ENCODE measurements around the gene SMIM28.
"Not testable (repeated sequence)": the region's sequence is repeated elsewhere in the genome, so short reads cannot be mapped to it uniquely, and the experiment has no call there.

Gene SMIM28

GRCh38 chr6:138424004-138424904 is 46.5 kb downstream of the SMIM28 start:
- no peak for TF ChIP-seq CTCF (IDR thresholded peaks at IDR 0.05; ENCODE audit: low read depth, low read length, poor library complexity, severe bottlenecking)
- no peak for TF ChIP-seq EZH2phosphoT487 (IDR thresholded peaks at IDR 0.05; ENCODE audit: borderline replicate concordance, low read length)
- H3K4me3 ChIP-seq (ENCODE audit: low read length), result no peak overlapping the region
- H3K27ac ChIP-seq (ENCODE audit: low read depth, low read length), result no peak overlapping the region
- no peaks in the 10 kb centered on the region for H3K36me3 ChIP-seq (ENCODE audit: control insufficient read depth, low read length)
- no peaks in the 10 kb centered on the region for H4K20me1 ChIP-seq (ENCODE audit: control insufficient read depth, insufficient read depth, low read depth, low read length)
- H3K4me2 ChIP-seq (ENCODE audit: low read length), result no peak overlapping the region
- H3K9me2 ChIP-seq (replicated peaks; ENCODE audit: control insufficient read depth, low read length), result no peaks in the 10 kb centered on the region
- no peaks in the 10 kb centered on the region for H3K9me3 ChIP-seq (ENCODE audit: control insufficient read depth, insufficient read depth, low read length)
- H3K4me1 ChIP-seq (ENCODE audit: control insufficient read depth, low read length), result no peaks in the 10 kb centered on the region
- H3F3A ChIP-seq (ENCODE audit: control insufficient read depth, insufficient read depth), result no peaks in the 10 kb centered on the region
- no peaks in the 10 kb centered on the region for H3K27me3 ChIP-seq (ENCODE audit: control insufficient read depth, low read length)
- no peaks in the 10 kb centered on the region for H3K79me2 ChIP-seq (ENCODE audit: control insufficient read depth, low read length)

GRCh38 chr6:138425256-138425655 is 47.6 kb downstream of the SMIM28 start:
- not testable (repeated sequence) for H3K4me2 ChIP-seq (ENCODE audit: low read length); H3K4me1 ChIP-seq (ENCODE audit: control insufficient read depth, low read length); H3K9me2 ChIP-seq (replicated peaks; ENCODE audit: control insufficient read depth, low read length); H3K36me3 ChIP-seq (ENCODE audit: control insufficient read depth, low read length); H3K27ac ChIP-seq (ENCODE audit: low read depth, low read length); H3K79me2 ChIP-seq (ENCODE audit: control insufficient read depth, low read length); H4K20me1 ChIP-seq (ENCODE audit: control insufficient read depth, insufficient read depth, low read depth, low read length); H3F3A ChIP-seq (ENCODE audit: control insufficient read depth, insufficient read depth); H3K9me3 ChIP-seq (ENCODE audit: control insufficient read depth, insufficient read depth, low read length); H3K27me3 ChIP-seq (ENCODE audit: control insufficient read depth, low read length); H3K4me3 ChIP-seq (ENCODE audit: low read length)

DNA sequence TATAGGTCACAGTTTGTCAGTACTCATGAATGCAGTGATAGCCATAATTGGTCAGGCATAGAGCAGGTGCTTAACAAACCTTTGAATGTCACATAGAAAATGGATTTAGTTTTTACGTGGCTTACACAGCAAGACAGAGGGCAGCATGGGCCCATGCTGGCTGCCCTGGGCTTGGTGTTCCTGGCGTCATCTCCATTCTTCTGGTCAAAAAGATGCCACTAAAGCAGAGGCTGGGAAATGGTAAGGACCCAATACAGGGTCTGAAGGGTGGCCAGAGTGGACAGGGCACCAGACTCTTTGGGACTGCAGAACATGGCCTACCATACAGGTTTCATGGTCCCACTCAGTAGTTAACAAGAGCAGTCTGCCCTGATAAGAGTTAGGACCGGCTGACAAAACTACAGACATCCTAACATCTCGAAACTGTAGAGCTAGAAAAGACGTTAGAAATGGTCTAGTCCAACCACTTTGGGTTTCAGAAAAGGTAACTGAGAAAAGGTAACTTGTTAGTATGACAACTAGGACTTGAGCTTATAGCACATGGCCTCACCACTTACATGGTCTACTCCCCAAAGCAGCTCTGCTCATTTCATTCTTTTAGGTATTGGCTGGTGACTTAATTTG is 48.9 kb downstream of the SMIM28 start:
- Histone ChIP-seq H3K27ac (ENCODE audit: low read depth, low read length) (no peak overlapping the region), H3K4me3 (ENCODE audit: low read length) (no peak overlapping the region), H3F3A (ENCODE audit: control insufficient read depth, insufficient read depth) (no peaks in the 10 kb centered on the region), H3K9me3 (ENCODE audit: control insufficient read depth, insufficient read depth, low read length) (no peaks in the 10 kb centered on the region), H4K20me1 (ENCODE audit: control insufficient read depth, insufficient read depth, low read depth, low read length) (no peaks in the 10 kb centered on the region), H3K36me3 (ENCODE audit: control insufficient read depth, low read length) (no peaks in the 10 kb centered on the region), H3K27me3 (ENCODE audit: control insufficient read depth, low read length) (no peaks in the 10 kb centered on the region), H3K79me2 (ENCODE audit: control insufficient read depth, low read length) (no peaks in the 10 kb centered on the region), H3K4me2 (ENCODE audit: low read length) (no peak overlapping the region), H3K4me1 (ENCODE audit: control insufficient read depth, low read length) (no peaks in the 10 kb centered on the region), H3K9me2 (replicated peaks; ENCODE audit: control insufficient read depth, low read length) (no peaks in the 10 kb centered on the region)
- TF ChIP-seq CTCF (IDR thresholded peaks at IDR 0.05; ENCODE audit: low read depth, low read length, poor library complexity, severe bottlenecking), result no peak
- no peak for TF ChIP-seq EZH2phosphoT487 (IDR thresholded peaks at IDR 0.05; ENCODE audit: borderline replicate concordance, low read length)

DNA sequence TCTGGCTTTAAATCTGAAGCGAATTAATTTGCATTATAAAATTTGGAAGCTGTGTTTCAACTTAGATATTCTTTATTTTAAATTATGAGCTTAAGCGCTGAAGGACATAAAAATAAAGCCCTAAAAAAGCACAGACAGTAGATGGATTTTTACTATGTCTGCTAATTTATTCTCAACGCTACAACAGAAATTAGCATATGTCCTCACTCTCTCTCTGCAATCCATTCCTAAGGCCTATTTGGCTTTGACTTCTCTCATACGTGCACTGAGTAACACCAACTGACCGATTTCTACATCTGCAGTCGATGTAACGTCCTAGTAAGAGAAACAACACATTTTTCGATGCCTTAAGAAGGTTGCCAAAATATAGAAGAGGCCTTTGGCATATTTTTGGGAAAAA is 50.0 kb downstream of the SMIM28 start:
- no peaks in the 10 kb centered on the region for H3K79me2 ChIP-seq (ENCODE audit: control insufficient read depth, low read length)
- H3K9me2 ChIP-seq (replicated peaks; ENCODE audit: control insufficient read depth, low read length), result no peaks in the 10 kb centered on the region
- H3K9me3 ChIP-seq (ENCODE audit: control insufficient read depth, insufficient read depth, low read length), result no peaks in the 10 kb centered on the region
- H3K4me1 ChIP-seq (ENCODE audit: control insufficient read depth, low read length), result no peaks in the 10 kb centered on the region
- TF ChIP-seq CTCF (IDR thresholded peaks at IDR 0.05; ENCODE audit: low read depth, low read length, poor library complexity, severe bottlenecking) (no peak), EZH2phosphoT487 (IDR thresholded peaks at IDR 0.05; ENCODE audit: borderline replicate concordance, low read length) (no peak)
- no peaks in the 10 kb centered on the region for H3K27me3 ChIP-seq (ENCODE audit: control insufficient read depth, low read length)
- H3K4me2 ChIP-seq (ENCODE audit: low read length), result no peak overlapping the region
- no peaks in the 10 kb centered on the region for H3F3A ChIP-seq (ENCODE audit: control insufficient read depth, insufficient read depth)
- H3K27ac ChIP-seq (ENCODE audit: low read depth, low read length), result no peak overlapping the region
- no peaks in the 10 kb centered on the region for H3K36me3 ChIP-seq (ENCODE audit: control insufficient read depth, low read length)
- no peaks in the 10 kb centered on the region for H4K20me1 ChIP-seq (ENCODE audit: control insufficient read depth, insufficient read depth, low read depth, low read length)
- H3K4me3 ChIP-seq (ENCODE audit: low read length), result no peak overlapping the region
